HEK293T (cell line): ENCODE data around the gene GLTP.
A peak's percentile ranks its signal among the peaks of the same experiment; 100 is the strongest.

Source experiments
- CTCF ChIA-PET: fragments of 350-600 bp; formaldehyde crosslinking; extraction: SDS; loops from one replicate; lab custom pipeline; 2021; ENCODE audit warnings: antibody characterized with exemption, inconsistent platforms; lab: Yijun Ruan, JAX
- POLR2A ChIA-PET: fragments of 350-600 bp; formaldehyde crosslinking; extraction: SDS; loops from one replicate; lab custom pipeline; 2020; ENCODE audit warnings: antibody characterized with exemption, inconsistent platforms; lab: Yijun Ruan, JAX
- DNase-seq: peaks from one replicate; pipeline ENCODE4 v3.0.0; 2012; ENCODE audit warnings: mixed read lengths; ENCODE audit errors: extremely low spot score
- ARNT ChIP-seq: fragments of 450-650 bp; IDR thresholded peaks from 2 replicates; pipeline ENCODE4 v1.6.1; 2017; ENCODE audit warnings: mild to moderate bottlenecking
- BHLHE40 ChIP-seq: fragments of 450-650 bp; IDR thresholded peaks from 2 replicates; pipeline ENCODE4 v1.6.1; 2016; ENCODE audit warnings: mild to moderate bottlenecking, moderate library complexity, borderline replicate concordance
- CTBP1 ChIP-seq: fragments of 450-650 bp; IDR thresholded peaks from 2 replicates; pipeline ENCODE4 v1.6.1; 2016; ENCODE audit warnings: borderline replicate concordance
- ELF4 ChIP-seq: fragments of 450-650 bp; IDR thresholded peaks from 2 replicates; pipeline ENCODE4 v1.6.1; 2017; ENCODE audit warnings: antibody characterized with exemption
- FOXA1 ChIP-seq: fragments of 450-650 bp; IDR thresholded peaks from 2 replicates; pipeline ENCODE4 v1.6.1; 2016; ENCODE audit warnings: mild to moderate bottlenecking
- FOXK2 ChIP-seq: fragments of 450-650 bp; IDR thresholded peaks from 2 replicates; pipeline ENCODE4 v1.6.1; 2016; ENCODE audit warnings: mild to moderate bottlenecking
- FOXM1 ChIP-seq: fragments of 450-650 bp; IDR thresholded peaks from 2 replicates; pipeline ENCODE4 v1.6.1; 2017; ENCODE audit warnings: mild to moderate bottlenecking, borderline replicate concordance
- HDGF ChIP-seq: fragments of 450-650 bp; IDR thresholded peaks from 2 replicates; pipeline ENCODE4 v1.6.1; 2017; ENCODE audit warnings: antibody characterized with exemption, borderline replicate concordance
- L3MBTL2 ChIP-seq: fragments of 450-650 bp; conservative IDR thresholded peaks from 2 replicates; pipeline ENCODE4 v1.6.1; 2016; ENCODE audit warnings: mild to moderate bottlenecking
- LEF1 ChIP-seq: fragments of 450-650 bp; IDR thresholded peaks from 2 replicates; pipeline ENCODE4 v1.6.1; 2017; ENCODE audit warnings: mild to moderate bottlenecking, borderline replicate concordance
- NFRKB ChIP-seq: fragments of 450-650 bp; IDR thresholded peaks from 2 replicates; pipeline ENCODE4 v1.6.1; 2016; ENCODE audit warnings: mild to moderate bottlenecking, moderate library complexity
- PKNOX1 ChIP-seq: fragments of 450-650 bp; IDR thresholded peaks from 2 replicates; pipeline ENCODE4 v1.6.1; 2016
- SP1 ChIP-seq: fragments of 450-650 bp; IDR thresholded peaks from 2 replicates; pipeline ENCODE4 v1.6.1; 2017
- SUZ12 ChIP-seq: fragments of 450-650 bp; IDR thresholded peaks from 2 replicates; pipeline ENCODE4 v1.6.1; 2016; ENCODE audit warnings: mild to moderate bottlenecking
- TARDBP ChIP-seq: fragments of 450-650 bp; IDR thresholded peaks from 2 replicates; pipeline ENCODE4 v1.6.1; 2016
- ZNF384 ChIP-seq: fragments of 450-650 bp; IDR thresholded peaks from 2 replicates; pipeline ENCODE4 v1.6.1; 2016

Gene GLTP

GRCh38 chr12:109835827-109836226 lies 44.5 kb downstream of the GLTP start:
- CTCF ChIA-PET: interaction anchor here (0.6 to 1.5 kb wide), 2 partner anchors 9 to 14 kb away, joined by 4 to 5 read pairs; no protein-coding TSS in a partner anchor
- POLR2A ChIA-PET: no interaction called here
- DNase-seq: no peak
- TF ChIP-seq ELF4: no peak
- TF ChIP-seq ARNT: no peak
- TF ChIP-seq BHLHE40: no peak
- no peak for TF ChIP-seq NFRKB
- no peak for TF ChIP-seq SUZ12
- TF ChIP-seq HDGF: no peak
- TF ChIP-seq FOXK2: no peak
- no peak for TF ChIP-seq L3MBTL2
- no peak for TF ChIP-seq TARDBP

GRCh38 chr12:109833307-109834189 lies 46.8 kb downstream of the GLTP start, which contains the start of gene TRPV4:
TSS of gene TRPV4 (minus strand) at chr12:109833398. CDS start at chr12:109814796, 18,602 bp downstream.
- peak; percentile 60 for DNase-seq
- POLR2A ChIA-PET: no interaction called here
- TF ChIP-seq BHLHE40 (no peak), TARDBP (no peak), FOXM1 (no peak), L3MBTL2 (no peak), FOXA1 (no peak), ARNT (no peak)
- CTCF ChIA-PET: interaction anchor here (0.7 to 1.6 kb wide), 4 partner anchors 12 to 458 kb away, joined by 3 to 5 read pairs (median 4); no protein-coding TSS in a partner anchor

- POLR2A ChIA-PET: no interaction called here
- CTCF ChIA-PET: interaction anchor here (1.6 kb wide), 1 partner anchor 27 kb away, joined by 5 read pairs; no protein-coding TSS in a partner anchor
- TF ChIP-seq PKNOX1 (no peak), NFRKB (no peak), SP1 (no peak), HDGF (no peak), CTBP1 (no peak), BHLHE40 (no peak), LEF1 (no peak), FOXM1 (no peak), ELF4 (no peak), FOXA1 (no peak), SUZ12 (no peak)
- no peak for DNase-seq
These were observed 47.6 kb downstream of the GLTP start for GRCh38 chr12:109832541-109833306.

GRCh38 chr12:109831929-109832328 lies 48.4 kb downstream of the GLTP start:
- ChIA-PET CTCF (interaction anchor here (2.5 kb wide), 1 partner anchor 13 kb away, joined by 7 read pairs; no protein-coding TSS in a partner anchor), POLR2A (no interaction called here)
- DNase-seq: no peak
- TF ChIP-seq TARDBP (no peak), SUZ12 (no peak), FOXM1 (no peak), FOXA1 (no peak), ZNF384 (no peak), PKNOX1 (no peak), ELF4 (no peak), NFRKB (no peak), FOXK2 (no peak), ARNT (no peak), CTBP1 (no peak), LEF1 (no peak), BHLHE40 (no peak), HDGF (no peak), L3MBTL2 (no peak)

- no peak for TF ChIP-seq FOXM1
- TF ChIP-seq L3MBTL2: no peak
- TF ChIP-seq BHLHE40: no peak
- TF ChIP-seq CTBP1: no peak
- no peak for TF ChIP-seq LEF1
- TF ChIP-seq HDGF: no peak
- TF ChIP-seq FOXK2: no peak
- TF ChIP-seq PKNOX1: no peak
- TF ChIP-seq ARNT: no peak
- TF ChIP-seq SUZ12: no peak
- no peak for TF ChIP-seq NFRKB
- no peak for TF ChIP-seq FOXA1
- no peak for DNase-seq
- ChIA-PET POLR2A (no interaction called here), CTCF (interaction anchor here (2.5 kb wide), 1 partner anchor 14 kb away, joined by 7 read pairs; no protein-coding TSS in a partner anchor)
These were observed 49.0 kb downstream of the GLTP start for GRCh38 chr12:109831365-109831764.
